Astrocyte of the cerebellum (primary cell): Measurements from ENCODE around the gene LGMN.

Experiments used
- DNase-seq: peaks from one replicate; pipeline ENCODE4 v3.0.0-alpha.2; 2011; ENCODE audit warnings: low read depth
- H3K4me3 ChIP-seq: 2 replicates; pipeline ENCODE4 v1.5.1; 2011; ENCODE audit warnings: mild to moderate bottlenecking, low read depth, low read length, moderate library complexity
- in situ Hi-C: cut with HindIII; loops from 2 replicates; pipeline ENCODE4 v1.10.0; 2017; ENCODE audit warnings: low sequenced_read_pairs
- TF ChIP-seq, protein P1 (sequence below): IDR thresholded peaks from 2 replicates; pipeline ENCODE4 v1.5.1; 2012; ENCODE audit warnings: low read length, low read depth, moderate library complexity, mild to moderate bottlenecking; ENCODE audit errors: missing control alignments

The LGMN gene

DNA sequence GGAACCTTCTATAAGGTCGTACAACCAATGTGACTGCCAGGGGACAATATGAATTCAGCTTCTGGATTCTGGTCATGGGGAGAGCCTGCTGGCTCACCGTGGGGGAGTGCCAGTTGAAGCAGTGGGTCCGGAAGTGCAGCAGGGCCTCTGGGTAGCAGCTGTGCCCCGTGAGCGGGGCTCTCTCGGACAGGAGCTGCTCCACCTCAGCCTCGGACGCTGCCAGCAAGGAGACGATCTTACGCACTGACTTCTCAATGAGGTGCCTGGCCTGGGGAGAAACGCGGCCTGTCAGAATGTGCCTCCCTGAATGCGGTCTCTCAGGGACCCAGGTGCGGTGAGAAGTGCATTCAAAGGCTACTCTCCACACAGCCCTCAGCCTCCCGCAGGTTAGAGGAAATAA, 42.0 kb downstream of the LGMN start:
- in situ Hi-C loops: no loop called here
- H3K4me3 ChIP-seq: no peak overlapping the region
- DNase-seq: no peak
- TF ChIP-seq, protein P1, sequence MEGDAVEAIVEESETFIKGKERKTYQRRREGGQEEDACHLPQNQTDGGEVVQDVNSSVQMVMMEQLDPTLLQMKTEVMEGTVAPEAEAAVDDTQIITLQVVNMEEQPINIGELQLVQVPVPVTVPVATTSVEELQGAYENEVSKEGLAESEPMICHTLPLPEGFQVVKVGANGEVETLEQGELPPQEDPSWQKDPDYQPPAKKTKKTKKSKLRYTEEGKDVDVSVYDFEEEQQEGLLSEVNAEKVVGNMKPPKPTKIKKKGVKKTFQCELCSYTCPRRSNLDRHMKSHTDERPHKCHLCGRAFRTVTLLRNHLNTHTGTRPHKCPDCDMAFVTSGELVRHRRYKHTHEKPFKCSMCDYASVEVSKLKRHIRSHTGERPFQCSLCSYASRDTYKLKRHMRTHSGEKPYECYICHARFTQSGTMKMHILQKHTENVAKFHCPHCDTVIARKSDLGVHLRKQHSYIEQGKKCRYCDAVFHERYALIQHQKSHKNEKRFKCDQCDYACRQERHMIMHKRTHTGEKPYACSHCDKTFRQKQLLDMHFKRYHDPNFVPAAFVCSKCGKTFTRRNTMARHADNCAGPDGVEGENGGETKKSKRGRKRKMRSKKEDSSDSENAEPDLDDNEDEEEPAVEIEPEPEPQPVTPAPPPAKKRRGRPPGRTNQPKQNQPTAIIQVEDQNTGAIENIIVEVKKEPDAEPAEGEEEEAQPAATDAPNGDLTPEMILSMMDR: no peak

DNA sequence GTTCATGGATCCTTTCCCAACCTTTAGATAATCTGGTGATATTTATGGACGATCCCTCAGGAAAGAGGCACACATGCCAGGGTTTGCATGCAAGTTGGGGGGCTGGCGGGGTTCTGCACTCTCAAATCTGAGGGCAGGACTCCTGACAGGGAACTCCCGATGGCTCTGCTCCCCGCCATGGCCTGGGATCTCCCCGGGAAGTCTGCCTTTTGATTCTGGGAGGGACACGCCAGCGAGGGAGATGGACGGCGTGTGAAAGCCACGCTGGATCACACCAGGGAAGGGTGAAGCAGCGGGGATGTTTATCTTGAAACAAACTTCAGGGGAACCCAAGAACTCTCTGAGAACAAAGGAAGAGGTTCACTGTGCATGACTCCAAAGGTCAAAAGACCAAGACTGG, 43.6 kb downstream of the LGMN start:
- no peak overlapping the region for H3K4me3 ChIP-seq
- no peak for DNase-seq
- in situ Hi-C loops: no loop called here

DNA sequence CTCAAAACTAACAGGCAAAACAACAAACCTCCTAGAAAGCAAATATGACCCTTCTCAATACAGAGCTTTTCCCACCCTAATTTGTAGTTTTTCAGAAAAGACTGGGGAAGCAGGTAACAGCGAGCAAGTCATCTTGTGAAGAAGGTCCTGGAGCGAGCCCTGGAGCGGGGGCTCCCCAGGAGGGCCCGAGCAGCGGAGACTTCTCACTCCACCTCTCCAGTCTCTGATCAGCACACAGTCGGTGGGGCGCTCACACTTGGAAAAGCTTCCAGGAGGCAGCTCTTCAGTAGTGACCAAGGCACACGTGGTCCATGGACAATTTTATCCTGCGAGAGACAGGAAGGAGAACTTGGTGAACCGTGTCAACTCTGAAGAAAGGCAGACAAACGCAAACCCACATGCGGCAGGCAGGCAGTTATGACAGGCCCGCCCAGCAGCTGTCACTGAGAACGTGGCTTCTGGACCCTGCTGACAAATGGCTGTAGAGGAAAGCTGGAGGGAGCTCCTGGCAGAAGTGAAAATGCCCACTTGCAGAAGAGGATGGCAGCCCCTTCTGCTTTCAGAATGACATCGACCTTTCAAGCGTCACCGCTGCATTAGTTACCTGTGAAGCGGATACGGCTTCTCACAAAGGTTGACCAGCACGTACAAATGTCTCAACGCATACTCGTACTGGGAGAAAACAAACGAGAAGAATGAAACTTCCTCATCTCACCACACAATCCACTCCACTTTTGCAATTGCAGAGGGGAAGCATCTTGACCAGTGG, 44.2 kb downstream of the LGMN start:
- no peak overlapping the region for H3K4me3 ChIP-seq
- DNase-seq: no peak
- TF ChIP-seq, protein P1: no peak
- in situ Hi-C loops: no loop called here

More for the DNA sequence above, 43.6 kb downstream of the LGMN start:
- TF ChIP-seq, protein P1: no peak

DNA sequence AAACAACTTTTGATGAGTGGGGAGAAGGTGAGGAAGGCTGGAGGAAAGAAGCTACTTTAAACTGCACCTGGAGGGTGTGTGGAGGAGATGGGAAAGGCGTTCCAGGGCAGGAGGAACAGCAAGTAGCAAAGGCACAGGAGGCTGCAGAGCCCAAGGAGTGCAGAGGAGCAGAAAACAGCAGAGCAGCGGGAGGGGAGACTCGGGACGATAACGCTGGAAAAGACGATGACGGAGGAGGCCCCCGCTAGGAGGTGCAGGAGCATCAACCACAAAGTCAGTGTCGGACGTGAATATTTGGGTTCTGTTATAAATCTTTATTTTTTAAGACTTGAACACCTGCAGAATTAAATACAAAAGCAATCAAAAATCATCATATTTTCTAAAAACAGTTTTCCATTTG, 44.9 kb downstream of the LGMN start:
- in situ Hi-C loops: no loop called here
- DNase-seq: no peak
- TF ChIP-seq, protein P1: no peak
- no peak overlapping the region for H3K4me3 ChIP-seq

DNA sequence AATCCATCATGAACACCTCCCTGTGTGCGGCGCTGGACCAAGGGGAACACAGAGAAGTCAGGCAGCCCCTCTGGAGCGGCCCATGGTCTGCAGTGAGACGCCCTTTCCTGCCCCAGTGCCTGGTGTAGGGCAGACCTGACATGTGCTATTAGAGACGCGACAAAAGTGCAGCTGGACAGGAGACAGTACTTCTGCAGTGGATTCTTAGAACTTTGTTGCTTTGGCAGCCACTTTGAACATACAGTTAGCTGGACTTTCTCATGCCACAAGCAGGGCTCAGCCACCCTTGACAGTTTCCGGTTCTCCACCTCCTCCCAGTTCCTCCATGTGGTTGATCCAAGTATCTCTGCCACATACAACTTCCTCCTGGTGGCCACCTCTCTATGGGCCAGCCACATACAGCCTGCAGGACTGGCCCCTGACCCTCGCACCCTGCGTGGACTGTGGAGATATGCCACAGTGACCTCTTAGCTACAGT, 45.9 kb downstream of the LGMN start:
- no peak for DNase-seq
- no peak overlapping the region for H3K4me3 ChIP-seq
- in situ Hi-C loops: no loop called here
- TF ChIP-seq, protein P1: no peak

DNA sequence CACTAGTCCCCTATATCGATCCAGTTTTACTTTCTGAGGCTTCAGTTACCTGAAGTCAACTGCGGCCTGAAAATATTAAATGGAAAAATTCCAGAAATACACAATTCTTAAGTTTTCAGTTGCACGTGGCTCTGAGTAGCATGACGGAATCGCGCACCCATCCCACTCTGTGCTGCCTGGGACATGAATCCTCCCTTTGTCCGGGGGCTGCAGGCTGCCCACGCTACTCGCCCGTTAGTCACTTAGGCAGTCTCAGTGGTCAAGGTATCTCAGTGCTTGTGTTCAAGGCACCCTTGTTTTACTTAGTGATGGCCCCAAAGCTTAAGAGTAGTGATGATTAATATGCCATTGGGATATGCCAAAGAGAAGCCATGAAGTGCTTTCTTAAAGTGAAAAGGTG, 46.6 kb downstream of the LGMN start:
- DNase-seq: no peak
- TF ChIP-seq, protein P1: no peak
- H3K4me3 ChIP-seq: no peak overlapping the region
- in situ Hi-C loops: no loop called here
